Activated CD4-positive, alpha-beta T cell treated with anti-CD3 and anti-CD28 coated beads for 1 hour (primary cell): Measurements from ENCODE around the gene TREML1.
"Not testable (repeated sequence)": the region's sequence is repeated elsewhere in the genome, so short reads cannot be mapped to it uniquely, and the experiment has no call there.

Source experiments
- DNase-seq: peaks from one replicate; pipeline ENCODE4 v3.0.0-alpha.2; 2020

TREML1 gene

GRCh38 chr6:41135062-41135832, 18.9 kb downstream of the TREML1 start:
- DNase-seq: no peak

GRCh38 chr6:41132254-41132653, 21.9 kb downstream of the TREML1 start:
- DNase-seq: no peak

DNA sequence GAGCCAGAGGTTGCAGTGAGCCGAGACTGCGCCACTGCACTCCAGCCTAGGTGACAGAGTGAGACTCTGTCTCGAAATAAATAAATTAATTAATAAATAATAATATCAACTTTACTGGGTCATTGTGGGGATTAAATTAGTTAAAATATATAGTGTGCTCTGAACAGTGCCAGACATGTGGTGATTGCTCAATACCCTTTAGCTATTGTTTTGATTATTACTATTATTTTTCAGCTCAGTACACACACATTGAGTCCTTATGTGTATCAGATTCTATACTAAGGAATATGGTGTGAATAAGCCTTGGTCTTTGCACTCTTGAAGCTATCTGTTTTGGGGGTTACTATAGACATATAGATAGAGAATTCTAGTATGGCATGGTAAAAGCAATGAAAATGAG, 28.9 kb downstream of the TREML1 start:
- no peak for DNase-seq

GRCh38 chr6:41122918-41123317, 31.2 kb downstream of the TREML1 start:
- no peak for DNase-seq

DNA sequence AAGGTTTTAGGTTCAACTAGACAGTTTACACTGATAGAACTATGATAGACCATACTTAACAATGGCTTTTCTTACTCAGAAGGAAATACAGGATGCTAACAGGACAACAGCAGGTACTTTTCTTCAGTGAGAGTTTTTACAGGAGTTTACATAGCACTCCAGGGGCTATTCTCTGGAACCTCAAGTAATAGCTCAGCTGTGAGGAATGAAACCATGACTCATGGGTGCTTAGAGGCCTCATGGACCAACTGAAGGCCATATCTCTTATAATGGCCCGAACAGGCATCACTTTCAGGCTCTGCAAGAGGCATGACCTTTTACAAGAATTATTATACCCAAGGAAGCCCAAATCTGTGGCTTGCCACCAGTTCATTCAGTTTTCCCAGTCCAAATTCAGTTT, 31.8 kb downstream of the TREML1 start:
- DNase-seq: no peak

- no peak for DNase-seq
Measured at GRCh38 chr6:41120058-41120457, 34.1 kb downstream of the TREML1 start.

DNA sequence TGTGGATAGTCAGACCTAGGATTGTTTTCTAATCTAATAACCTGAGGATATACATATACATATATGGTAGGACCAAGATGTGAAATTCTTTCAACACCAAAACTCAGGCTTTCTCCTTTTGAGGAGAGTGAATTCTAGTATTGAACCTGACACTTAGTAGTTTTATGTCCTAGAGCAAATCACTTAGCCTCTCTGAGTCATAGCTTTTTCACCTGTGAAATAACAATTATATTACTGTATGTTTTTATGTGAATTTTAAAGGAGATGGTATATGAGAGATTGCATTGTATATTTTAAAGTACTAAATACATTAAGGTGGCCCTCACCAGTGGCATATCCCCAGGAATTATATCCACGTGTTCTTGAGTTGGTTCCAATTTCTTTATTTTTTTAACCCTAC, 34.6 kb downstream of the TREML1 start:
- DNase-seq: no peak

GRCh38 chr6:41115027-41115426, 39.1 kb downstream of the TREML1 start:
- not testable (repeated sequence) for DNase-seq

- DNase-seq: no peak
Measured at GRCh38 chr6:41111017-41111416, 43.1 kb downstream of the TREML1 start.

DNA sequence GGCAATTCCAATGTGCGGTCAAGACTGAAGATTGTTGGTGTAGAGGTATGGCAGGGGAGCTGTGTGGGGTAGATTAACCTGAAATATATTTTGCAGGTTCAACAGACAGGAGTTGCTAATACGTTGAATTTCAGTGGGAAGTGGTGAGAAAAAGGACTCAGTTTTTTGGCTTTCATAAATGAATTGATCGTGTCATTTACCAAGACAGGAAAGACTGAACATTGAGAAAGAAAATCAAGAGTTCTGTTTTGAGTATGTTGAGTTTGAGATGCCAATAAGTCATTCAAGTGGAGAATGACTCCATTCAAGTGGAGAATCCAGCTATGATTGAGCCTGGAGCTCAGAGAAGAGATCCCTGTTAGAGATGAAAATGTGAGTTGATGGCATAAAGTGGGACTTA, 50.3 kb downstream of the TREML1 start:
- DNase-seq: no peak

DNA sequence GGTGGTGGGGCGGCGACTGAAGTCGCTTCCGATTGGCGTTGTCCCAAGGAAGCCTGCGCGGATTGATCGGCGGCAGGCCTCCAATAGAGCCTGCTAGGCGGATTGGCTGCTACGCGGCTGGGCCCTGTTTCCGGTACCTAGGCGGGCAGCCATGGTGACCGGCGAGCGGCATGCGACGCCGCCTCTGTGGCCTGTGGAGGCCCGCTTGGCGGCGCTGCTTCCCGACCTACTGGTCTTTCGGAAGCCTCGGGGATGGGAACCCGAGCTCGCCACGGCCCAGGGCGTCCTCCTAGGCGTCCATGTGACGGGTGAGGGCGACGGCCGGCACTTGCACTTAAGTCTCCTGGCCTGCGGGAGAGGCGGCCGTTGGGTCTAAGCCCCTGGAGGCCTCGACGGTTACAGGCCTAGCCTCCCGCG, 53.3 kb downstream of the TREML1 start:
- no peak for DNase-seq
